ENCODE results near the gene GRIP1. TPM values are rescaled to one million over a fixed set of nuclear protein-coding genes. Genes with fewer than 3 reads are reported as not detected.

Gene GRIP1
- total and polyA plus RNA-seq, 2 of the 4 experiments (the other 2 are of a cell fraction): under 0.01 to 0.07 TPM

DNA sequence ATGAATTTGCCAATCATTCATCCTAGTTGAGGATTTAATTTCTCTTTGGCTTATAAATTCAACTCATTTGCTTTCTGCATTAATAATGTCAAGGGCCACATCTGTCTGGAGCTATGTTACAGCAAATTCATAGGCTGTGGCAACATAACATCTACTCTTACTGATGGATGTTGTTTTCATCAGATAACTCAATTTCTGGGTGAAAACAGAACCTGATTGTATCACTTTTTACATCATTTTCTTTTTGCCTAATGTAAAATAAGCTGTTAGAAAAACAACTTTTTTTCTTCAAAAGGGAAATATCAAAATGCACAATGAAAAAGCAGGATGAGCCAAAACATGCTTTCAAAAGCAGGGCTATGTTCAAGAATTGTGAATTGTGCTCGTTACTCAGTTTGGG, 303.3 kb downstream of the GRIP1 start:
- Histone ChIP-seq H3K18ac (ENCODE audit: low read depth, low read length) (no peak overlapping the region), H3K9me3 (ENCODE audit: control insufficient read depth, insufficient read depth, low read length) (no peaks in the 10 kb centered on the region), H4K8ac (ENCODE audit: low read depth in 2 of 2, low read length in 2 of 2) (no peak overlapping the region), H3K27me3 (ENCODE audit: control insufficient read depth, insufficient read depth, low read length) (peaks cover 5% of the 10 kb centered on the region), H3K4me1 (ENCODE audit: control insufficient read depth, insufficient read depth, low read length) (no peaks in the 10 kb centered on the region), H3K9ac (ENCODE audit: low read depth, low read length) (no peak overlapping the region), H2AFZ (replicated peaks; ENCODE audit: low read length, poor library complexity) (no peak overlapping the region), H3K23ac (ENCODE audit: low read depth, low read length) (no peak overlapping the region), H3K4me3 (ENCODE audit: insufficient read depth, low read depth, low read length) (no peak overlapping the region), H4K20me1 (ENCODE audit: insufficient read depth, low read length) (no peaks in the 10 kb centered on the region), H3K36me3 (ENCODE audit: control insufficient read depth, insufficient read depth, low read length) (no peaks in the 10 kb centered on the region), H4K91ac (ENCODE audit: insufficient read depth, low read depth, low read length) (no peak overlapping the region), H3K56ac (ENCODE audit: extremely low read depth, insufficient read depth, low read length) (no peak overlapping the region), H4K5ac (ENCODE audit: low read depth, low read length) (no peak overlapping the region), H3K79me1 (ENCODE audit: low read depth in 1 of 2, low read length in 2 of 2) (no peaks in the 10 kb centered on the region), H2BK5ac (ENCODE audit: low read depth, low read length, poor library complexity, severe bottlenecking) (no peak overlapping the region), H3K4ac (ENCODE audit: low read depth, low read length) (no peak overlapping the region), H2BK15ac (ENCODE audit: low read depth, low read length) (no peak overlapping the region), H2BK20ac (ENCODE audit: low read depth, low read length) (no peak overlapping the region), H2AK9ac (replicated peaks; ENCODE audit: low read depth, low read length, poor library complexity) (no peak overlapping the region), H2AK5ac (ENCODE audit: low read depth, low read length) (no peak overlapping the region), H3K27ac (ENCODE audit: insufficient read depth, low read length) (no peak overlapping the region), H2BK120ac (ENCODE audit: low read depth, low read length) (no peak overlapping the region), H3K14ac (replicated peaks; ENCODE audit: low read depth, low read length) (no peak overlapping the region), H3K9me1 (ENCODE audit: insufficient read depth, low read length) (no peaks in the 10 kb centered on the region), H3K4me2 (ENCODE audit: low read depth, low read length) (no peak overlapping the region)
- POLR2A ChIA-PET (ENCODE audit: unreplicated experiment): no interaction called here
- no TSS peak for BruUV-seq (replicated peaks)
- DNase-seq (no peak), ATAC-seq (ENCODE audit: low read depth) (no peak)
- TF ChIP-seq MAZ (IDR thresholded peaks at IDR 0.05; ENCODE audit: borderline replicate concordance, low read depth, low read length): no peak
- dilution Hi-C loops (cut with HindIII; ENCODE audit: low sequenced_read_pairs, unreplicated experiment) (no loop called here), intact Hi-C loops (cut with micrococcal nuclease) (no loop called here), in situ Hi-C loops (cut with MboI; ENCODE audit: low sequenced_read_pairs) (no loop called here)
- no CpG with 5 or more reads among the region's 1 CpG for WGBS, 2 experiments (ENCODE audit: extremely low coverage in 2 of 2, insufficient read length in 1 of 2)
- CTCF ChIA-PET: interaction anchor here (0.9 to 1.4 kb wide), 2 partner anchors 13 to 23 kb away, joined by 4 read pairs; no protein-coding TSS in a partner anchor
